Purkinje cell (primary cell): ENCODE measurements around the gene VAPA. TPM values are rescaled to one million over a fixed set of nuclear protein-coding genes. Genes with fewer than 3 reads are reported as not detected.

Experiments
- polyA plus RNA-seq: library from polyadenylated mRNA; unstranded; fragments of >200 nt; fragmentation: Nextera tagmentation; gene quantifications from 2 replicates; pipeline ENCODE4 v1.2.1, GENCODE V29; 2014

The VAPA gene
- polyA plus RNA-seq: 299 and 309 TPM in 2 replicates

GRCh38 chr18:9913526-9914333, at the start of gene VAPA:
Gene VAPA (plus strand): TSS chr18:9914016. CDS start chr18:9914257, 241 bp downstream.

GRCh38 chr18:9885170-9886004, 28.4 kb upstream of the VAPA start, which contains the start of gene TXNDC2:
Gene TXNDC2 (plus strand): TSS chr18:9885973. CDS start chr18:9886681, 708 bp downstream.

Other genes starting within 250 kb of the VAPA start
- 12.6 and 13.1 TPM in 2 replicates for gene RAB31, start 205.7 kb upstream of the VAPA start, polyA plus RNA-seq
- not detected in 2 replicates for gene TXNDC2, start 28.0 kb upstream of the VAPA start, polyA plus RNA-seq